HG02840 (cell line): ENCODE measurements around the gene EYA3.

Experiments used
- ATAC-seq: cut with Tn5 transposase; IDR thresholded peaks from one replicate; pipeline ENCODE4 v1.9.1; 2021; ENCODE audit warnings: mild to moderate bottlenecking, moderate library complexity, moderate number of reproducible peaks; ENCODE audit not compliant: unreplicated experiment, low FRiP score

The EYA3 gene

GRCh38 chr1:27951396-27951795 lies 137.0 kb downstream of the EYA3 start:
- no peak for ATAC-seq

- ATAC-seq: no peak
Observed at GRCh38 chr1:27949027-27949426, 139.4 kb downstream of the EYA3 start.

DNA sequence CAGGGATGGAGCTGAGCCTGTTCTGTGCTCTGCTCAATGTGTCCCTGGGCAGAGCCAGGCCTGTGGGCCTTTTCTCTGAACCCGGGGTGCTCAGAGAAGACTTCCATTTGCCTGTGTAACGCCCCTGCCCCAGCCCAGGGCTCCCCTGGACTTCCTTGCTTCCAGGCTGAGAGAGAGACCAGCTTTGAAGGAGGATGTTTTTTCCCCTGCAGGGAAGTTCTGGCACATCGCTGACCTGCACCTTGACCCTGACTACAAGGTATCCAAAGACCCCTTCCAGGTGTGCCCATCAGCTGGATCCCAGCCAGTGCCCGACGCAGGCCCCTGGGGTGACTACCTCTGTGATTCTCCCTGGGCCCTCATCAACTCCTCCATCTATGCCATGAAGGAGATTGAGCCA lies 143.4 kb downstream of the EYA3 start:
- ATAC-seq: no peak

- no peak for ATAC-seq
Observed at GRCh38 chr1:27941671-27942540, 146.5 kb downstream of the EYA3 start.

GRCh38 chr1:27940870-27941560 lies 147.4 kb downstream of the EYA3 start:
- no peak for ATAC-seq

DNA sequence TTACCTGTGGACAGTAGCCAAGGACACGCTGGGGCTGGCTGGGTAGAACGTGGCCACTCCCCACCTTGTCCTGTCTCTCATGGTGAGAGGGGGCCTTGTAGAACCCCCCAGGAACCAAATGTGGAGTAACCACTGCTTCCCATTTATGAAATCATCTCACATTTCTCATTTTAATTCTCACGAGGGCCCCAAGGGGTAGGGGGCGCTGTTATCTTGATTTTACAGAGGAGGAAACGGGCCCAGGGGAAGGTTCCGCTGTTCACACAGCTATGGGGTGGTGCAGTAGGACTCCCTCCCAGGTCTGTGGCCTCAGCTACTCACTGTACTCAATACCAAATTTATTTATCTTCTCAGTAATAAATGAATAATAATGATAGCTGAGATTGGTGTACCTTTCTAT lies 148.1 kb downstream of the EYA3 start:
- no peak for ATAC-seq

DNA sequence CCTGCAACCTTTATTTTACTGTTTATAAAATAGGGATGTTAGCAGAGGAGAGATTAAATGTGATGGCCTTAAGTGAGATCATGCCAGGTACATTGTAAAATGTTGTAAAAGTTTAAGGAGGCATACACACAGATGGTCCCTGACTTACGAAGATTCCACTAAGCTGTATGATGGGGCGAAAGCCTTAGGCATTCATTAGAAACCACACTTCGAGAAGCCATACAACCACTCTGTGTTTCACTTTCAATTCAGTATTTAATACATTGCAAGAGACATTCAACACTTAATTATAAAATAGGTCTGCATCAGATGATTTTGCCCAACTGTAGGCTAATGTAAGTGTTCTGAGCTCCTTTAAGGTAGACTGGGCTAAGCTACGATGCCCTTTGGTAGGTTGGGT lies 149.9 kb downstream of the EYA3 start:
- no peak for ATAC-seq

- no peak for ATAC-seq
Observed at GRCh38 chr1:27937524-27937836, 150.9 kb downstream of the EYA3 start.

DNA sequence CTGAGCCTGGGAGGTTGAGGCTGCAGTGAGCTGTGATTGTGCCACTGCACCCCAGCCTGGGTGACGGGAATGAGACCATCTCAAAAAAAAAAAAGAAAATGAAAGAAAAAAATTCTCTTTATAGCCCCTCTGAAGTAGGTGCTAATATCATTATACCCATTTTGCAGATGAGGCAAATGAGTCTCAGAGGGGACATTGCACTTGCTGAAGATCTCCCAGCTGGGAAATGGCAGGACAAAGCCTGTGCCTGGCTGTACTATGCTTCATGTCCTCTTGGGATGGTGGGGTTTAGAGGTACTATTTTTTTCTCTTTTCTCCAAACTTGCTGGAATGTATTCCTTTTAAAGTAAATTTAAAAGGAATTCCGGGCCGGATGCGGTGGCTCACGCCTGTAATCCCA lies 152.0 kb downstream of the EYA3 start:
- no peak for ATAC-seq

GRCh38 chr1:27935721-27936120 lies 152.7 kb downstream of the EYA3 start:
- no peak for ATAC-seq

- no peak for ATAC-seq
Observed at GRCh38 chr1:27934818-27935549, 153.4 kb downstream of the EYA3 start, which contains the start of gene SMPDL3B. Gene SMPDL3B, plus strand, starts transcription at chr1:27935000. Its CDS starts 184 bp downstream, at chr1:27935184.

GRCh38 chr1:27931759-27932158 lies 156.7 kb downstream of the EYA3 start:
- no peak for ATAC-seq

DNA sequence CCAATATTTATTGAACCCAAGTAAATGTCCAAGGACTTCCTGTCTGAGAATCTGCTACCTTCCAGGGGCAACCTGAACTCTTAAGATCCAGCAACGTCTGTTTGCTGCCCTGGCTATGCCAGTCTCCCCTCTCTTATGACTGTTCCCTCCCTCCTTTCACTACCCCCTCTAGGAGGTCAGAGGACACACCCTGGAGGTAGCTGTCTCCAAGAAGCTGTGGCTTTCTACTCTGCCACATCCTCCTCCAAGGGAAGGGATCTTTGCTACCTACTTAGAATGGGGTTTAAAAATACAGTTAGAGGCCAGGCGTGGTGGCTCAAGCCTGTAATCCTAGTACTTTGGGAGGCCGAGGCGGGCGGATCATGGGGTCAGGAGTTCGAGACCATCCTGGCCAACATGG lies 157.2 kb downstream of the EYA3 start:
- ATAC-seq: no peak

DNA sequence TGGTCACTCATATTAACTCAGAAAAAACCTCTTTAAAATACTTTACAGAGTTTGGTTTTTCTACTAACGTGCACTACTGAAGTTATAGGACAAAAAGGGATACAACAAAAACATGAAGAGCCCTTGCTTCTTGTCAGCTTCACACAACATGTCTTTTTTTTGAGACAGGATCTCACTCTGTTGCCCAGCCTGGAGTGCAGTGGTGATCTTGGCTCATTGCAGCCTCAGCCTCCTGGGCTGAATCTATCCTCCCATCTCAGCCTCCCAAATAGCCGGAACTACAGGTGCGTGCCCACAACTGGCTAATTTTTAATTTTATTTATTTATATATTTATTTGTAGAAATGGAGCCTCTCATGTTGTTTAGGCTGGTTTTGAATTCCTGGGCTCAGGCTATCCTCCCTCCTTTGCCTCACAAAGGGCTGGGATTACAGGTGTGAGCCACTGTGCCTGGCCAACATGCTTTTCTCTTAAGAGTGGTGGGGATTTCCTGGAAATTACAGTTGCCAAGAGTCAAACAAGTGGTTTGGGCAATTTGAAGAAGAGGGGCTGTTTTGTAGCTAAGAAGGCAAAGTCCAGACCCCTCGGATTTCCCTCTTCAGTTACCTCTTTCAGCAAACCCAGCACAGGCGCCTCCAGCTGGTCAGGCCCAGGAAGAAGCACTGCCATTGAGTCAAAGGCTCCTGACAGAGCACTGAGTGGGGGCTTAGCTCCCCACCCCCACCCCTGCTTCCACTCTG lies 160.0 kb downstream of the EYA3 start:
- ATAC-seq: no peak

- no peak for ATAC-seq
Observed at GRCh38 chr1:27922272-27922671, 166.1 kb downstream of the EYA3 start.
